Caki2 (cell line): ENCODE results near the gene KCNS3. TPM values are rescaled to one million over a fixed set of nuclear protein-coding genes. Genes with fewer than 3 reads are reported as not detected.

ENCODE experiments used
- DNase-seq: peaks from one replicate; pipeline ENCODE4 v3.0.0-alpha.2; 2015; ENCODE audit warnings: low read depth
- in situ Hi-C: cut with HindIII; loops from 2 replicates; pipeline ENCODE4 v1.10.0; 2016; ENCODE audit warnings: low sequenced_read_pairs, low pct_unique_long_range_greater_than_20kb, mixed read lengths
- total RNA-seq: library from RNA; depleted of rRNA; stranded (reverse); fragments of >200 nt; shearing (Covaris generic); gene quantifications from 2 replicates; pipeline ENCODE4 v1.2.3, GENCODE V29; 2014; ENCODE audit warnings: low replicate concordance; rRNA removed

KCNS3 gene, protein sequence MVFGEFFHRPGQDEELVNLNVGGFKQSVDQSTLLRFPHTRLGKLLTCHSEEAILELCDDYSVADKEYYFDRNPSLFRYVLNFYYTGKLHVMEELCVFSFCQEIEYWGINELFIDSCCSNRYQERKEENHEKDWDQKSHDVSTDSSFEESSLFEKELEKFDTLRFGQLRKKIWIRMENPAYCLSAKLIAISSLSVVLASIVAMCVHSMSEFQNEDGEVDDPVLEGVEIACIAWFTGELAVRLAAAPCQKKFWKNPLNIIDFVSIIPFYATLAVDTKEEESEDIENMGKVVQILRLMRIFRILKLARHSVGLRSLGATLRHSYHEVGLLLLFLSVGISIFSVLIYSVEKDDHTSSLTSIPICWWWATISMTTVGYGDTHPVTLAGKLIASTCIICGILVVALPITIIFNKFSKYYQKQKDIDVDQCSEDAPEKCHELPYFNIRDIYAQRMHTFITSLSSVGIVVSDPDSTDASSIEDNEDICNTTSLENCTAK
- 42.2 and 75.3 TPM in 2 replicates for total RNA-seq

DNA sequence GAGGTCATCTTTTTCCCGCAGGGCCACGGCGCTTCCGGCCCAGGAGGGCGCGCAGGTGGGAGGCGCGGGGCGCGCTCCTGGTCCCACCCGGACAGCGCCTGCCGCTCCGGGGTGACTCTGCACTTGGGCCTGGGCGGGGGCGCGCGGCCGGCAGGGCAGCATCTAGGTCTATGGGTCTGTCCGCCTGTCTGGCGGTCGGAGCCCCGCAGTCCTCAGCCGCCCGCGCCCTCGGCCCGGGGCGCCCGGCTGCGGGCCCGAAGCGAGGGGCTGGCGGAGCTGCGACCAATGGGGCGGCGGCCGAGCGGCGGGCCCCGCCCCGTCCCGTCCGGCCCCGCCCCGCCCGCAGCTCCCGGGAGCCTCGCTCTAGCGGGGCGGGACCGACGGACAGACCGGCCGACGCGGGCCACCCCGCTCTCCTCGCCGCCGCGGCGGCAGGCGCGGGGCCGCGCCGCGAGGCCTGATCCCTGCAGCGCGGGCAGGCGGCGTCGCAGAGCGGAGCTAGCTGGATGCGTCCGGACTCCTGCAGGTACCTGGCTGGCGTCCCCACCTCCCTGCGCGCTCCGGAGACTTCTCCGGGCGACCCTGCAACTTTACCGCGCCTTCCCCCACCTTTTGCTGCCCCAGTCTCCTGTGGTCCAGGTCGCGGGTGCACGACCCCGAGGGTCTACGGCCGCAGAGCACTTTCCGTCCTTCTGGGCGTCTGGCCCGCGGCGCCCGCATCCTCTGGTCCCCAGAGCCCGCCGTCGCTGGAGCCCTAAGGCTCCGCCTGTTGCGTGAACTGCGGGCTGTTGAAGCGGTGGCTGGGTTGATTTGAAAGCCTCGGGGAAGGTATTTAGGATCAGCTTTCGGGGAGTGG is at the start of gene KCNS3:
KCNS3 (plus strand) TSS at position 387 of the 856 bp plus-strand sequence. CDS start 52,342 bp downstream, outside the sequence.
- in situ Hi-C loops: no loop called here
- DNase-seq: peak; percentile 68

DNA sequence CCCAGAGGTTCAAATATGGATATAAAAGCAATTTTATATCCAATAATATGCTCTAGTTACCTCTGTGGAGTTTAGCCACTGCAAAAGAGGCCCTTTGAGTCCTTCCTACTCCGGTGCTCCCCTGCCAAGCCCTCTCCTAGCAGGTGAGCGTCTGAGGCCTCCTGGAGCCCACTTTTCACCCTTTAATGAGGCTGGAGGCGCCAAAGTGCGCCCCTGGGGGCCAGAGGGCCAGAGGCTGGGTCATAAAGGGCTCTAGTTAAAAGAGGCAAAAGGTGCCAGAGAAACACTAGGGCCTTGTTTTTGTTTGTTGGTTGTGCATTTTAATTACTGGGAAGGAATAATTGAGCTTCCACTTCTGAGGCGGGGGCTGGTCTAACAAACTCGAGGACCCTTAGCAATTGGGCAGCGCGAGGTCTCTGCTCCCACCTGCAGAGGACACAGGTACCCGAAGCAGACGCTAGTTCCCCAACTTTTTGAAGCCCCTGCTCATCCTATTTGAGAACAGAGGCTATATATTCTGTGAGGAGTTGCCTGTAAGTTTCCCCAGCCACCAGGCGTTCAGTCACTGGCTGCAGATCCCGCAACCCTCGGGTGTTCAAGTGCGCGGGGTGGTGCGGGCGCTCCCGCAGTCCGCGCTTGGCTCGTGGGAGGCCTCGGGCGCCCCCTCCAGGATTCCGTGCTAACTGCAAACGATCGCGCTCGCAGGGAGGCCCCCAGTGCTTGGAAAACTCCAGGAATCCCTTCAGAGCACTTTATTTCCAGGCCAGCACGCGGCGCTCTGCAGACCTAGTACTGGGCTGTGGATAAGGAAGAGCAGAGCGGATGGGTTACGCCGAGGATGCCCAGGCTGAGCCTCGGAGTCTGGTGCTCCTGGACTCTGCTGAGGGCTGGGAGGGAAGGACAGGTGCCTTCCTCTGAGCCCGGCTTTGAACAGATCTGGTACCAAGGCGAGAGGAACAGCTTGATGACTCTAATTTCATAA is 48.1 kb upstream of the KCNS3 start:
- in situ Hi-C loops: no loop called here
- peak; percentile 63 for DNase-seq

DNA sequence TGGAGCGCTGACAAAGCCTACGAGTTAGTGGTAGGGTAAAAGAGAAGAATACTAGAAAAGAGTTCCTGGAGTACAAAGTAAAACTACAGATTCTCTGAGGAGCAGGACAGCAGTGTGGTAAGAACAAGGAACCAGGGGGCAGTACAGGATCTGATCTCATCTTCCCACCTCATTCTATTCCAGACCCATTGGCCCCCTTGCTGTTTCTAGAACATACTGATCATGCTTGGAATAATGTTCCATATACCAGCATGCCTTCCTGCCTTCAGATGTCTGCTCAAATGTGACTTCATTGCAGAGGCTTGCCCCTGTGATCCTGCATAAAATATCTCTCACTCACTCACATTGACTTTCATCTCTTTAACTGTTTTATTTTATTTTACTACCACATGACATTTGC is 43.0 kb upstream of the KCNS3 start:
- DNase-seq: no peak
- in situ Hi-C loops: no loop called here

DNA sequence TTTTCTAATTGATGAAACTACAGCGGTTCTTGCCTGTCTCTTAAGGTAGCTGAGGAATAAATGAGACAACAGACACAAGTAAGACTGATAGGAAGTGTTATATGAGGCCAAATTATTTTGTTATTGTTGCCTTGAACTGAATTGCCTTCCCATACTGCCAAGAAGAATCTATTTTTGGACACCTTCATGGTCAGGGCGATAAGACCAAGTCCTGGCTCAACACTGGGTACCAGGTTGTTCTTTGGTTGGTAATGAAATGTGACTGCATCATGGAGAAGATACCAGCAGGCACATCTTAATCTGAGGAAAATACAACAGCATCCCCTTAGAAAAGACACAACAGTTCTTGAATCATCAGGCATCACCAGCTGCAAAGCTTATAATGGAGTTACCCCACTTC is 38.5 kb upstream of the KCNS3 start:
- in situ Hi-C loops: no loop called here
- no peak for DNase-seq

DNA sequence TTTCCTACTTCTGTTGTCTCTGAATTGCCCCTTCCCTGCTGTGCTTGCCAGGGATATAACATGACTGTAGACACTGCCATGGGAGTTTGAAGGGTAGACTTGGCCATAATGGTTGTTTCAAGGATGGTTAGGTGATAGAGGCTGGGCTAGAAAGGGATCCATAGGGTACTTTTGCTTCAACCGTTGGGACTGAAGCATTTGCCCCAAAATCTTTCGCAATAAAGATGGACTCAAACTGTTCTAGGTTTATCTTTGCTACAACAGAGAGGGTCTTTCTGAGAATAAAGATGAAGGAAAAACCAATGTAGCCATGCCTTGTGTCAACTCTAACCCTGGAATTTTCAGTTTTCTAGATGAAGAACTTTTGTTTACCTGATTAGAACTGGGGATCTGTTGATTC is 35.0 kb upstream of the KCNS3 start:
- no peak for DNase-seq
- in situ Hi-C loops: no loop called here

DNA sequence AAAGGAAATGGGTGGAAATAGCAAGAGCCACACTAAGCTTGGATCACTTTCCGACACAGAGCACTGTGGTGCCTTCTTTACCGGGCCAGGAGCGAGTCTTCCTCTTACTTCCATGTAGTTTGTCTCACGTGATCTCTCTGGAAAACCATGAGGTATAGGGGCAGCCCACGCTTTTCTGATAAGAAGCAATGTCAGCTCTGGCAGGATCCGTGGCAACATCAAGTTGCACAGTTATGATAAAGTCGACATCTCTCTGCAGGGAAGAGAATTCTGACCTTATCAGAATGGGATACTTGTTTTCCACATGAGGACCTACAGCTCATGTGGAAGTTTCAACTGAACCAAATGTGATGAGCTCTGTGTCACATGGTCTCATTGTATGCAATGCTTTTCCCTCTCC is 32.7 kb upstream of the KCNS3 start:
- DNase-seq: no peak
- in situ Hi-C loops: no loop called here

DNA sequence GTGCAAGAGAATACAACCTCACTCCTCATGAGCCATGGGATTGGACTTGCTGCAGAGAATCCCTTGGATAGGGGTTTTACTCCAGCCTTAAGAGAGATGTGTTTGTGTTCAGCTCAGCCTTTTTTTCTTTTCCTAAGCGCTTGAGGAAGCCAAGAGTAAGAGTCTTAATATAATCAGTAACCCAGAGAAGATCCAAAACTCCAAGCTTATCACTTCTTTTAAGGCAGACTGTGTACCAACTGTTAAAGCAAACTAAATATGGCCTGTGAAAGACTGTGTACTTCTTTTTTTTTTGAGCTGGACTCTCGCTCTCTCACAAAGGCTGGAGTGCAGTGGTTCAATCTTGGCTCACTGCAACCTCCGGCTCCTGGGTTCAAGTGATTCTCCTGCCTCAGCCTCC is 31.8 kb upstream of the KCNS3 start:
- in situ Hi-C loops: no loop called here
- no peak for DNase-seq

DNA sequence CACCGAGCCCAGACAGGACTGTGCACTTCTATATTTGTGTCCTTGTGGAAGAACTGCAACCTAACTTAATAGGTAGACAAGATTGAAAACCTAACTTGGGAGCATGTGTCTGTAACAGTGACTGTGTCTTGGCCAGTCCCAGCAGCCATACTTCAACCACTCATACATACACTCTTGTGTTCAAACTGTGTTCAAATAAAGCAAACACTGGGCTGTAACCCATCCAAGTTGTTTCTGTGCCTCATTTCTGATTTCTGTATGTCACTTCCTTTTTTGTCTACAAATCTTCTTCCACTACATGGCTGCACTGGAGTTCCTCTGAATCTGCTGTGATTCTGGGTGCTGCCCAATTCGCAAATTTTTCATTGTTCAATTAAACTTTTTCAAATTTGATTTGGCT is 31.2 kb upstream of the KCNS3 start:
- in situ Hi-C loops: no loop called here
- DNase-seq: no peak

DNA sequence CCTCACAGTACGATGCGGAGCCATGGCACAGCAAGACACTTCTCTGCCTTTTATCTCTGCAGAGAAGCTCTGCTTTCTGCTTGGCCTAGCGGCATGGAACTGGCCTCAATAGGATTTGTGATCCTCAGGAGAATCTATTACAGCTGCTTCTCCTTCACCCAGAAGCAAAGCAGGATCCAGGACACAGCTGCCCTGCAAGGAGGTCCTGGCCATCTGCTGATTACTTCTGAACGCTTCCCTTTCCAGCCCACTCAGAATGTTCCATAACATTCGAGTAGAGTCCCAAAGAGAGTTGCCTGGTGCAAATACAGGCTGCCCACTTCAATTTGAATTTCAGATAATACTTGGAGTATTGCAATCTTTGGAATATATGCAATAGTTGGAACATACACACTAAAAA is 29.2 kb upstream of the KCNS3 start:
- in situ Hi-C loops: no loop called here
- no peak for DNase-seq

DNA sequence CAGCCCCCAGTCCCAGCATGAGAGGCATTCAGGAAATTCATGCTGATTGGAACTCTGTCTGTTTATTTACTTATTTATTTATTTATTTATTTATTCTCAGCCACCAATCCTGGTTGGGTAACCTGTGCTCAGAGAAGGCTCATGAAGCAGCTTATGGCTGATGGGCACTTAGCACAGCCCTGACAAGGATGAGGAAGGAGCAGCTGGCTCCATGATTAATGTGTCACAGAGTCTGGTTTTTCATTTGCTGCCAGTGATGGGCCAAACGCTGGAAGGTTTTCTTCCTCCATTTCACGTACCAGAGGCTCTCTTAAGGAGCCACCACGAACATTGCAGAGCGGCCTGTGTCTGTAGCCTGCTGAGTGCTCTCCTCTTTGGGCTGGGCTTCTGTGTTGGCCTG is 28.3 kb upstream of the KCNS3 start:
- in situ Hi-C loops: no loop called here
- no peak for DNase-seq

DNA sequence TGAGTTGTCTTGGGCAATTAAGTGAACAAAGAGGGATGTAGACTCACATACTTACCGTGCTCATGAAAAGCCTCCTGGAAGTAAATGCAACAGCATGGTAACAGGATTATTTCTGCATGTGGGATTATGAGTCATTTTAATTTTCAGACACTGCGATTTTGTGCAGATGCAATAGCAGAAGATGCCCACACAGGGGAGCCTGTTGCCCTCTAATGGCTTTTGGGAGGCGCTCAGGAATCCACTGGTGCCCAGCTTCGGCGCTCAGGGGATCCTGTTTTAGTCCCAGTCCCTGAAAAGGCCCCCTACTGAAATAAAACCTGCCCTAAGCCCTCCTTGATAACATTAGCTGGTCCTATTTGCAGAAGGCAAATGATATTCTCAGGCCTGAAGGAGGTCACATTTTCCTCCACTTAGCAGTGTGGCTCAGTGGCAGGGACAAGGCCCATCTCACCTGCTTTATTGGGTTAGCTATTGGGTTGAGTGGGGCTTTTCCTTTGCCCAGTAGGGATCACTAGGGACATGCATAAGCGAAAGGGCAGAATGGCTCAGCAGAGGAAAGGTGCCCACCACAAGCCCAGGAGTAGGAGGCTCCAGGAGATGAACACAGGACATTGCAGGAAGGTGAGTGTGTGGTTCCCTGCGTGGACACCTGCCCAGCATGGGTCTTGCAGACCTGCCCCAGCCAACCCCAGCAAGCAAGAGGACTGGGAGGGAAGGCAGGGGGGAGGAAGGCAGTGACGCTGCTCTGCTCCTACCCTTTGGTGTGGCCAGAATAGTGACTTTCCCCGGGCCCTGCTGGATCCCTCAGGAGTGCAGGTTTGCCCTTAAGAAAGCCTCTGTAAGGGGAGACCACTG is 26.5 kb upstream of the KCNS3 start:
- DNase-seq: peak; percentile 47
- in situ Hi-C loops: no loop called here

DNA sequence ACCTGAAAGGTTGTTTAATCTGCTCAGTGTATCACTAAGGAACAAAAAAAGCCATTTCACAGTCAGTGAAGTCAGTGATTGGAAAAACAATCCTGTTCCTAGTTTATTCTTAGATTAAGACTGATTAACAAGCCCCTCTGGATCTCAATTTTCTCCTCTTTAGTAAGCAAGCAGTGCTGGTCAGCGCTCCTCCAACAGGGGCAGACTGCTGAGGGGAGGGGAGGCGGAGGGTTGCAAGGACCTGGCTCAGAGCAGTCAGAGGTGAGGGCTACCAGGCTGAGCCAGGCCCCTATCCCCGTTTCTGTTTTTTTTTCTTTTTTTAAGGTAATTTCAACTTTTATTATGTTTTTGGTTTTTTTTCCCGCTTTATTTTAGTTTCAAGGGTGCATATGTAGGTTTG is 24.7 kb upstream of the KCNS3 start:
- in situ Hi-C loops: no loop called here

DNA sequence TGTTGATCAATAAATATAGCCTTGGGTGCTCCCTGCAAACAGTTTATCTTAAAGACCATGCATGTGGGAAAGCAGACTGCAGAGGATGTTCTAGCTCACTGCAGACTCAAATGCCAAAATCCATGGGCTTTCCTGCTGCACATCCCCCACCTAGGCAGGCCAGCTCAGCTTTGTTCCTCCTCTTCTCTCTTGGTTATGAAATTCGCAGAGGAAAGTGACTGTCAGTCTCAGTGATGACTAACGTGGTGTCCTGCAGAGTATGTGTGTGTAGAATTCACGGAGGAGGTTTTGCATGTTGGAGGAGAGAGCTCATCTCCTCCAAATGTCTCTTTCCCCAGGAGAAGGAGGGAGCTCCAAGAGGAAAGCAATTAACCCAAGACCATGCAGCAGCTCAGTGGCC is 21.4 kb upstream of the KCNS3 start:
- DNase-seq: peak; percentile 37
- in situ Hi-C loops: no loop called here

More for the DNA sequence above, 24.7 kb upstream of the KCNS3 start:
- DNase-seq: no peak

DNA sequence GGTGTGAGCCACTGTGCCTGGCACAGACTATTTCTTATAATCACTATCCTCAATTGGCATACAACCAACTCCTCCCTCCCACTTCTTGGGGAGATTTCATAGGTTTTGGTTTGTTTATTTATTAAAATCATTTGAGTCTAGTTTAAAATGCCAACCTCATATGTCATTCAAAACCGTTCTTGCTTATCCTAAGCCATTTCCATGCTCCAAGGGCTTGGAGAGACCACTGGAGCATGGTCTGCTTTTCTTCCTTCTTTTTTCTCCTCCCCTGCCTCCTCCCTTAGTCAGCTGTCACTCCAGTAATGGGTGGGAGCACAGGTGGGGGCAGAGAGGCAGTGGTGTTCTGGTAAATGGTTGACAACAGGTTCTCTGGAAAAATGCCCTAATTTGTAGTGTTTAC is 20.4 kb upstream of the KCNS3 start:
- in situ Hi-C loops: no loop called here
- DNase-seq: peak; percentile 86

DNA sequence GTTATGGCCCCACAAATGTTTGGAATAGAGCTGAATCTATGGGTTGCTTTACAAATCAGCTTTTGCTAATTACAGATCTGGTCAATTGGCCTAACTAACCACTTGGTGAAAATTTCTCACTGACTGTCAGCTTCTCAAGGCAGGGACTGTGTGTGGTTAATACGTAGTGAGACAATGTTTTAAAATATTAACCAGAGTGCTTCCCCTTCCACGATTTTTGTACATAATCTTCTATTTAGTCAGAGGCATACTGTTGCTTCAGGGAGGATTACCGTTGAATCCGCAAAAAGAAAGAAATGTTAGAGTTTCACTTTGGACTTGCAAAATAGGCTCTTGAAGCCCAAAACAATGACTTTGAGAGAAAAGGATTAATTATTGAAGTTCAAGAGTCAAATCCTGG is 14.9 kb upstream of the KCNS3 start:
- DNase-seq: peak; percentile 40
- in situ Hi-C loops: no loop called here

DNA sequence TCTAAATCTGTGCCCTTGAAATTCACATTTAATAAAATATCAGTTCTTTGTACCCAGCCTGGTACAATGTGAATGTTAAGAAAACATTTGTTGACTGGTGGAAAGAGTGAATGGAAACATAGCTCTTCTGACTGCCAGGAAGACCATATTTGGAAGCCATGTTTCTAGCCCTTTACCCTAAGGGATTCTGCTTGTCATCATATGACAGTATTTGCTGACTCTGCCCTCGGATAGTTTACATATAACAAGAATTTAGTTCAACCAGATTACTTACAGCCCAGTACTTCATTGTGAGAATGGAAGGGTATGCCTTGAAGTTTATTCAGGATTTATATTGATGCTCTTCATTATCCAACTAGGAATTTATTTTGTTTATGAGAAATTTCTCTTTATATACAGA is 13.8 kb upstream of the KCNS3 start:
- no peak for DNase-seq
- in situ Hi-C loops: no loop called here

DNA sequence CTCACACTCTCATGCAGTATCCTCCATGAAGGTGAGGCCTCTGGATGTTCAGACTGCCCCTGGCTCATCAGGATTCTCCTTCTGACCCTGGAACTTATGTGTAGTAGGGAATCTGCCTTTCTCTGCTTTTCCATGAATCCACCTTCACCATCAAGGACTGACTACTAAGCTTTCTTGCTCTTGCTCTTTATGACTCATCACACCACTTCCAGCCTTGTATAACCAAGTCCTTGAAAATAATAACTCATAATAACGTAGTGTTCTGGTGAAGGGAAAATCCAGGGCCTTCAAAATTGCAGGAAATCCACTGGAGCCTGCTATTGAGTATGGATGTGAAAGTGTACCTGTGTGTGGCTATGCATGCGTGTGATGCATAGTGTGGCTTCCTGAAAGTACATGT is 11.3 kb upstream of the KCNS3 start:
- in situ Hi-C loops: no loop called here
- DNase-seq: no peak
